Heart right ventricle (tissue), 12 donors: ENCODE measurements around the gene MYL9. TPM values are rescaled to one million over a fixed set of nuclear protein-coding genes. Genes with fewer than 3 reads are reported as not detected.

Source experiments
- polyA plus RNA-seq, 2 donors: library from polyadenylated mRNA; stranded (reverse); fragments of 200-250 nt; gene quantifications; one replicate each; pipeline ENCODE4 v1.2.3, GENCODE V29; 2013
- total RNA-seq, 10 donors: library from RNA; stranded (reverse); fragmentation: NEBNext Ultra II Directional in 3 of 10; extraction: Animal tissue kit (Norgen Biotek cat#: 25700) in 3 of 10; gene quantifications; one replicate each; pipeline versions ENCODE4 v1.2.1 to v1.2.4, GENCODE V29; 2021 to 2023
- donor health status: ischemic (EF 13 %, LVEDD 7.1; RV severe dilation, severe dysfunction).
- donor health status: healthy with polysubstance abuse.
- donor health status: DM: no; HTN: yes; CAD: no.
- donor health status: DM: no; HTN: no; CAD: no.
- donor health status: ischemic (EF 25% LVEDD 6.9; RV normal size, moderate dysfunction).
- donor health status: ischemic (EF 25% LVEDD 5.7; RV mildly dilated, moderate dysfunction).
- donor health status: healthy.
- donor health status: nonischemic (EF 11% LVEDD 7.7; RV severe dilation, severe dysfunction).
- donor health status: DM: yes; HTN: yes; CAD: no.
- donor health status: PGD.
- donor health status: ischemic (EF 29% LVEDD 5.4; RV normal size, mild dysfunction).
- donor health status: nonischemic (EF 23%, LVEDD 6.1; RV moderate dilation, normal function).

MYL9 gene
- total and polyA plus RNA-seq, 12 donors: 755 to 2,519 (median 1,868) TPM

Other genes starting within 250 kb of the MYL9 start
- 10 to 100 TPM; 40.6 to 74.4 (median 60.7) TPM for gene DLGAP4, start 235.2 kb upstream of the MYL9 start, total RNA-seq
- gene DLGAP4, start 235.2 kb upstream of the MYL9 start, polyA plus RNA-seq: 10 to 100 TPM; 34.0 to 56.0 TPM
- gene TGIF2, start 32.1 kb downstream of the MYL9 start, total RNA-seq: 10 to 100 TPM in 1 of 10 donors, 1 to 10 TPM in 9; 5.2 to 13.8 (median 7.2) TPM
- 1 to 10 TPM; 2.9 to 4.5 TPM for gene TGIF2, start 32.1 kb downstream of the MYL9 start, polyA plus RNA-seq
- 10 to 100 TPM; 42.8 to 73.7 (median 49.2) TPM for gene RAB5IF, start 64.3 kb downstream of the MYL9 start, total RNA-seq
- 100 to 1,000 TPM in 1 of 2 donors, 10 to 100 TPM in 1; 40.4 to 120 TPM for gene RAB5IF, start 64.3 kb downstream of the MYL9 start, polyA plus RNA-seq
- gene SLA2, start 104.7 kb downstream of the MYL9 start, total RNA-seq: 1 to 10 TPM in 1 of 10 donors, under 1 TPM in 9; 0.20 to 2.4 (median 0.39) TPM
- gene SLA2, start 104.7 kb downstream of the MYL9 start, polyA plus RNA-seq: under 1 TPM; 0.23 to 0.66 TPM
- 10 to 100 TPM; 20.7 to 37.0 (median 30.7) TPM for gene NDRG3, start 204.6 kb downstream of the MYL9 start, total RNA-seq
- 10 to 100 TPM; 19.3 to 23.8 TPM for gene NDRG3, start 204.6 kb downstream of the MYL9 start, polyA plus RNA-seq
- 1 to 10 TPM; 3.2 to 6.0 (median 4.9) TPM for gene DSN1, start 232.2 kb downstream of the MYL9 start, total RNA-seq
- 1 to 10 TPM; 4.7 to 5.8 TPM for gene DSN1, start 232.2 kb downstream of the MYL9 start, polyA plus RNA-seq